ENCODE results near the gene PYGM. TPM values are rescaled to one million over a fixed set of nuclear protein-coding genes. Genes with fewer than 3 reads are reported as not detected.
A peak's percentile ranks its signal among the peaks of the same experiment; 100 is the strongest.

PYGM gene
- total RNA-seq, 2 donors from 2014 or later = 31.3 to 48.6 TPM

GRCh38 chr11:64723907-64724862 lies 35.6 kb downstream of the PYGM start:
- intact Hi-C loops (cut with DNase I) = loop anchor here (5.0 kb wide), 1 partner anchor 37 kb away; no protein-coding TSS in a partner anchor
- DNase-seq (no peak), ATAC-seq (no peak)

DNA sequence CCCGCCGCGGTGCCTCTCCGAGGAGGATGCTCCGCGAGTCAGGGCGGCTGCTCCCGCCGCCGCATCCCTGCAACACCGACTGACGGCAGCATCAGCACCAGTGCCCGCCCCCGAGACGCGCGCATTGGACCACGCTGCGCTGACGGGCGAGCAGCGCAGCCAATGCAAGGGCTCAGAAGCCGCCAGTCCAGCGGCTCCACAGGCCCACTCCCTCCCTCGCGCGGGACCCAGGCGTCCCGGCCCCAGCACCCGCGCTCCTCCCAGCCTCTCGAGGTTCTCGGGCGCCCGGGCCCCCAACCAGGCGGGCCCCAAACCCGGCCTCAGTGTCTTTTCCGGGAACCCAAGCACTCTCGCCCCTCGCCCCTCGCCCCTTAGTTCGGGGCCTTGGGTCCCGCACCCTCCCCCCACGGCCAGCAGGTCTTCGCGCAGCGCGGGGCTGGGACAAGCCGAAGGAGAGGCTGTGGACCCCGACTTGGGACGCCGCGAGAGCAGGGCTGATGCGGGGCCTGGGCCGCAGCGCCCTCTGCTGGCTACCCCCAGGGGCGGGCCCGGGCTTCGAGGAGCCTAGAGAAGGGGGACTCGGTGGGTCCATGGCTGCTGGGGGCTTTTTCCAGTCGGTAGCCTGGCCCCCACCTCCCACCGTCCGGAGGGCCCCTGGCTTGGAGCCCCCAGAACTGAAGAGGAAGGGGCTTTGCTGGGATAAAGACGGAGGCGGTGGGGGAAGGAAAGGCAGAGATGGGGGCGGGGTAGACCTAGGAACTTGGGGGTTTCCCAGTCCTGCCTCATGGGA lies 36.5 kb downstream of the PYGM start, which contains the start of gene NRXN2:
TSS of gene NRXN2 (minus strand) at position 81 of the 790 bp plus-strand sequence. CDS start 9,498 bp downstream, outside the sequence.
- peak; percentile 90 for DNase-seq
- ATAC-seq = peak; percentile 98
- intact Hi-C loops (cut with DNase I) = loop anchor here (5.0 kb wide), 1 partner anchor 36 kb away; no protein-coding TSS in a partner anchor

DNA sequence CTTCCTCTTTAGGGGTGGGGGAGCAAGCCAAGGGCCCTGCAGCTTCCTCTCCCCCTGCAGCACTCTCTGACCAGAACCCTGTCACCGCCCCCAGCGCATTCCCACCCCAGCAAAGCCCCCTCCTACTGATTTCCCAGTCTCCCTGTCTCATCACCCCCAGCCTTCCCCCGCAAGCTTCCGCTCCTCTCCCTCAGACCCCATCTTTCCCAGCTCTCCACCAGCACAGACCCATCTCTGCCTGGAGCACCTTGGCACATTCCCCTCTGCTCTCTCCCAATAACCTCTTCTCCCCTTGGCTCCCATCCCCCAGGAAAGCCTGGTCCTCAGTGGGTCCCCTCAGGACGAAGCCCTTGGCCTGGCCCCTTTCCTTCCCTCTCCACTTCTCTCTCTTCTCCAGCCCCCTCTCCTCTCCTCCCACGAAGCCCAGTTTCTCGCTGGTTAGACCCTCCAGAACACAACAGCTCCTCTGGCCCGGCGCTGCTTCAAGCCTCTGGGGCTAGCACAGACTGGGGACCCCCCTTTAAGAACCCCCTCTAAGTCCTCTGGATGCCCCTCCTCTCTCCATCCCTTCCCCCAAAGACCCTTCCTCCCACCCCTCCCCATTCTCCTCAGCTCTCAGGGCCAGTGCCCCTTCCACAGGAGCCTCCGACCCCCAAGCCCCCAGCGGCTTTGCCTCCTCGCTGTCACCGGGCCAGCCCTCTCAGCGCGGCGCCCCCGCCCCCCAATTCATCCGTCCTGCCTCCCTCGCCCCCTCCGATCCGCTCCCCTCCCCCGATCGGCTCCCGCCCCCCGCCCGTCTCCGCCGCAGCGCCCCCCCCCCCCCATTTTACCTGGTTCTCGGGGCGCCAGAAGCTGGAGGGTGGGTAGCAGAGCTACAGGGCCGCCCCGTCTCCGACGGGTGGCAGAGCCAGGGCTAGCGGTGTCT lies 37.4 kb downstream of the PYGM start:
- ATAC-seq = no peak
- intact Hi-C loops (cut with DNase I) = loop anchor here (5.0 kb wide), 1 partner anchor 35 kb away; no protein-coding TSS in a partner anchor
- no peak for DNase-seq

DNA sequence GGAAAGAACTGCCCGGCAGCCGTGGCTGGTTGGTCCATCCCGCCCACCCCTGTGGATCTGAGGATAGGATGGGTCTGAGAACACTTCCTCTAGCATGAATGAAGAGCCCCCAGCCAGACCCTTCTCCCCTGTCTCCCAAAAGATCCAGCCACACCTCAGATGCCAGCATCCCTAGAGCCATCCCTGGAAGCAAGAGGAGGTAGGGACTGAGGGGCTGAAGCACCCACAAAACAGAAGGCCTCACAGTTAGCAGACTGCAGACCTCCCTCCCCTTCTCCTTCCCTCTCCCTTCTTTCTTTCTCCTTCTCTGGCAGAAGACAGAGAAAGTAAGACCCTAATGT lies 38.4 kb downstream of the PYGM start:
- no peak for DNase-seq
- ATAC-seq = no peak
- intact Hi-C loops (cut with DNase I) = loop anchor here (2.0 to 5.0 kb wide), 2 partner anchors 34 to 169 kb away; no protein-coding TSS in a partner anchor

GRCh38 chr11:64720640-64721358 lies 39.0 kb downstream of the PYGM start:
- ATAC-seq = no peak
- intact Hi-C loops (cut with DNase I) = loop anchor here (2.0 to 5.0 kb wide), 2 partner anchors 33 to 168 kb away; no protein-coding TSS in a partner anchor
- DNase-seq = no peak

DNA sequence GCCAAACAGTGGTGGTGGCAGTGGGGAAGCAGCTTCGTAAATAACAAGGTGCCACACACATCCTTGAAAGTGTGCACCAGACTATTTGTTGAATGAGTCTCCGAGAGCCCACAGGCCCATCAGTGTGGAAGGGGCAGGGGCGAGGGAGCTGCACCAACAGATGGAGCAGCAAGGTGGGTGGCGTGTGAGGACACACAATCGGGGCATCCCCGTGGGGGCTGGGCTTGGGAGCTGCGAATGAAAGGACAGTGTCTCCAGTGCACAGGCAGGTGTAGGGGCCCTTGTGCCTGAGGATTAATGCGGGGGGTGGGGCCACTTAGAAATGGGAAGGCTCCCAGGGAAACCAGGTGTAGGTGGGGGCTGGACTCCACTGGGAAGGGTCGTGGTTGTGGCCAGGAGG lies 39.6 kb downstream of the PYGM start:
- ATAC-seq = no peak
- DNase-seq = no peak
- intact Hi-C loops (cut with DNase I) = loop anchor here (2.0 to 5.0 kb wide), 2 partner anchors 33 to 167 kb away; no protein-coding TSS in a partner anchor

DNA sequence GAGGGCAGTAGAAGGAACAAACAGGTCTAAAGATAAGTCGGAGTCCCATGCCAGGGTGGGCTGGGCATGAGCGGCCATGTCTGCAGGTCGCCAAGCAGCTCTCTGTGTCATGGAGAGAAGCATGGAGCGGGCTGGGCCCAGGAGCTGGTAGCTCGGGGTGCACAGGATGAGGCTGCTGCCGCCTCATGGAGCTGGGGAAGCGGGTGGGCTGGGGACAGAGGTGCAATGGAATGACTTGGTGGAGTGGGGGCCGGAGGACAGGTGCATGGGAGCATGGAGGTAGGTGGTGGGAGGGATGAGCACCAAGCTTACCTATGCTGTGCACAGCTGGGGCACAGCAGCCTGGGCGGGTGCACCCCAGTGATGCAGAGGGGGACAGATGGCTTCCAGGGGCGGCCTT lies 40.4 kb downstream of the PYGM start:
- DNase-seq = no peak
- intact Hi-C loops (cut with DNase I) = no loop called here
- no peak for ATAC-seq

DNA sequence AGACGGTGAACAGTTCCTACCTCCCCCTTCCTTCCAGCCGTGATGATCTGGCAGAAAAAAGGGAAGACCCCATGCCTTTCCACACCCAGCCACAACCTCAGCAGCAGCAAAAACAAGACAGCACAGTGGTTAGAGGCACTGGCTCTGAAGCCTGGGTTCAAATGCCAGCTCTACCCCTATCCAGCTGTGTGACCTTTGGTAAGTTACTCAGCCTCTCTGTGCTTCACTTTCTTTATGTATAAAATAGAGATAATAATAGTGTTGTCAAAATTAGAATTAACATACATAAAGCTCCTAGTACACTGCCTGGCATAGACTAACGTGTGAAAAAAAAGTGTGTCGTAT lies 41.0 kb downstream of the PYGM start:
- DNase-seq (no peak), ATAC-seq (no peak)
- intact Hi-C loops (cut with DNase I) = no loop called here

GRCh38 chr11:64718084-64718779 lies 41.5 kb downstream of the PYGM start:
- intact Hi-C loops (cut with DNase I) = no loop called here
- no peak for DNase-seq
- no peak for ATAC-seq

GRCh38 chr11:64717268-64717578 lies 42.6 kb downstream of the PYGM start:
- ATAC-seq (no peak), DNase-seq (no peak)
- intact Hi-C loops (cut with DNase I) = no loop called here

GRCh38 chr11:64716473-64717267 lies 43.1 kb downstream of the PYGM start:
- DNase-seq = no peak
- intact Hi-C loops (cut with DNase I) = no loop called here
- ATAC-seq = no peak

DNA sequence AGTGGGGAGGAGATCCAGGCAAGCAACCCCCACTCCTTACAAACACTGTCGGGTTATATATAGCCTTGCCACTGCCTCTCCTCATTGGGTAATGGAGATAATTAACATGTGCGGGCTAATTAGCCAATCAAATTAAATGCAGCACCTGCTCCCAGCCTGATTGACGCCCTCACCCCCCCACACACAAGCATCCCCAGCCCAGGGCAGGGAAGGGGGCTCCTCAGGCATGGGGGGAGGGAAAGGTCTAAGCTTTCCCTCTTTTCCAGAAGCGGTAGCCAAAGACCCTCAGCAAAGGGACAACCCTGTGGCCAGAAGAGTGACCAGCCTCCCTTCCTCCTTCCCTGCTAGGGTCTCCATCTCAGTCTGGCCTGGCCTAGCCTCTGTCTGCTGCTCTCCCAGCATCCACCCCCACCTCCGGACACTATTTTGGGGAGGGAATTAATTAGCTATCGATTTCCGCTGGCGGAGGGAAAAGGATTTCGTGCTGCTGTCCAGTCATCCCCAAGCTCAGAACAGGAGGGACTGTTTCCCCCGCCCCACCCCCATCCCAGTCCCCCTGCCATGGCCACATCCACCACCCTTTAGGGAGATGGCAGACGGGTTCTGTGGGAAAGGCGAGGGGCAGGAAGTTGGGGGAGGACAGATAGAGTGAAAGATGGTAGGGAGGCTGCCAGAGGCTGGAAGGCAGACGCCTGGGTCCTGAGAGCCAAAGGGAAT lies 43.9 kb downstream of the PYGM start:
- DNase-seq = no peak
- intact Hi-C loops (cut with DNase I) = no loop called here
- no peak for ATAC-seq

DNA sequence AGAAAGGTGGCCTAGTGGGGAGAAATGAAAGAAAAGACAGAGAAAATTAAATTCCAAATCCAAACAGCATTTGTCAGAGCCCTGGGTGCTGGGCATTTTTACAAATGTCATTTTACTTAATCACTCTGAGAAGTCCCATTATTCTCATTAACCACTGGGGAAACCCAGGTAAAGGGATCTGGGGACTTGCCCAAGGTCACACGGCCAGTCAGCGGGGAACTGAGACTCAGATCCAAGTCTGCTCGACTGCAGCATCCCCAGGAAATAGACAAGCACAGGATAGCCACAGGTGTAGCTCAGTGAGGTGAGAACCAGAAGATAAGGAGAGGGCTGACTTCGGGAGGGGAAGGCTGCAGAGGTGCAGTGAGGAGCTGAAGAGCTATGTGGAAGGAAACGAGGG lies 44.7 kb downstream of the PYGM start:
- DNase-seq = no peak
- ATAC-seq = no peak
- intact Hi-C loops (cut with DNase I) = no loop called here

DNA sequence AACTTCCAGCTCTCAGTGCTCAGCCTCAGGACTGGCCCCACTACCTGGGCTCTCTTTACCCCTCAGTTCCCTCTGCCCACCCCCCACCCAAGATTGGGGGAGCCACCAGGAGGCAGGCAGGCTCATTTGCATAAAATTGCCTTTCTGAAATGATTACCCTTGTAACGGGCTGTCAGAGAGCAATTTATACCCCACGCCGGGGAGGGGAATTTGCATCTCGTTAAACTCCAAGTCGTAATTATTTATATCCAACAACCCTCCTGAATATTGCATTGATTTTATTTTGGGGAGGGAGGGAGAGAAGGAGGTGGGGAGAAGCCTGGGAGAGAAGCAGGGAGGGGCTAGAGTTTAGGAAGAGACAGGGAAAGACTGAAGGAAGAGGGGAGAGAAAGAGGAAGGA lies 45.1 kb downstream of the PYGM start:
- ATAC-seq = no peak
- no peak for DNase-seq
- intact Hi-C loops (cut with DNase I) = no loop called here

DNA sequence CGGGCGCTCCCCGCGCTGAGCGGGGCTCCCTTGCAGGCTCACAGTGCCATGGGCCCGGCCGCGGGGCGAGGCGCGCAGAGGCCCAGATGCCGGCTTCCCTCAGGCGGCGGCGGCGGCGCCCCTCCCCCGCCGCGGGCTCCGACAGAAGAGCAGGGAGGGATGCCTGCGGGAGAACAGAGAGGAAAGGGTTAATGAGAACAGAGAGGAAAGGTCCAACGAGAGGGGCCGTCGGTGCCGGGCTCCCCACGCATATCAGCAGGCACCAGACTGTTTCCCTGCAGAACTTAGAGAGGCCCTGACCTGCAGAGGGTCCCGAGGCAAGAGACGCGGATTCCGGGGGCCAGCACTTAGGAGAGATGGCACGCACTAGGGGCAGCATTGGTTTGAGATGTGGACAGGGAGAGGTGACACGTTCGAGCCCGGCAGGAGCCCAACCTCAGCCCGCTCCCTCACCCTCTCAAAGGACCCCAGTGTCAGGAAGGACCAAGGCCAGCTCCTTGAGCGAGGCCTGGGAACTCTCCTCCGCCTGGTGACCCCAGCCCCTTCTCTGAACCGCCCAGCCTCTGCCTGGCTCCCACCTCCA lies 45.9 kb downstream of the PYGM start:
- ATAC-seq (no peak), DNase-seq (no peak)
- intact Hi-C loops (cut with DNase I) = no loop called here

Data from left cardiac atrium (tissue), 4 donors.